Stimulated activated CD4-positive, alpha-beta T cell treated with anti-CD3 and anti-CD28 coated beads, Interleukin-12 subunit alpha, Interleukin-12 subunit beta, amount 100 ng/mL, for 24 hours (primary cell): Measurements from ENCODE around the gene SDK2.

Experiments
- DNase-seq, 2 experiments: peaks; one replicate each; pipeline ENCODE4 v3.0.0-alpha.2; 2020; ENCODE audit warnings: low read depth in 2 of 2

SDK2 gene

GRCh38 chr17:73533781-73534180, 110.5 kb downstream of the SDK2 start:
- no peak for DNase-seq

- no peak for DNase-seq
These were observed 111.1 kb downstream of the SDK2 start for GRCh38 chr17:73533127-73533526.

GRCh38 chr17:73532421-73532901, 111.8 kb downstream of the SDK2 start:
- no peak for DNase-seq

- DNase-seq = no peak
These were observed 113.1 kb downstream of the SDK2 start for GRCh38 chr17:73531158-73531557.

GRCh38 chr17:73528679-73529078, 115.6 kb downstream of the SDK2 start:
- no peak for DNase-seq

- no peak for DNase-seq
These were observed 117.3 kb downstream of the SDK2 start for GRCh38 chr17:73526952-73527351.

- no peak for DNase-seq
These were observed 119.1 kb downstream of the SDK2 start for GRCh38 chr17:73524941-73525679.

- DNase-seq = no peak
These were observed 121.5 kb downstream of the SDK2 start for GRCh38 chr17:73522696-73523095.

- DNase-seq = no peak
These were observed 122.1 kb downstream of the SDK2 start for GRCh38 chr17:73522107-73522506.

GRCh38 chr17:73521376-73521775, 122.9 kb downstream of the SDK2 start:
- no peak for DNase-seq

- DNase-seq = no peak
These were observed 123.9 kb downstream of the SDK2 start for GRCh38 chr17:73520369-73520761.

- DNase-seq = no peak
These were observed 124.4 kb downstream of the SDK2 start for GRCh38 chr17:73519714-73520368.

GRCh38 chr17:73519011-73519410, 125.2 kb downstream of the SDK2 start:
- DNase-seq = no peak

- no peak for DNase-seq
These were observed 127.8 kb downstream of the SDK2 start for GRCh38 chr17:73516431-73516830.

GRCh38 chr17:73514146-73514863, 129.9 kb downstream of the SDK2 start:
- DNase-seq = no peak

GRCh38 chr17:73513426-73513825, 130.8 kb downstream of the SDK2 start:
- no peak for DNase-seq

GRCh38 chr17:73511719-73512115, 132.5 kb downstream of the SDK2 start:
- no peak for DNase-seq

- DNase-seq = no peak
These were observed 133.1 kb downstream of the SDK2 start for GRCh38 chr17:73510981-73511718.

- DNase-seq = no peak
These were observed 135.2 kb downstream of the SDK2 start for GRCh38 chr17:73508931-73509605.

- DNase-seq = no peak
These were observed 136.0 kb downstream of the SDK2 start for GRCh38 chr17:73508057-73508930.
